HEK293T (cell line): ENCODE results near the gene PRR19.
A peak's percentile ranks its signal among the peaks of the same experiment; 100 is the strongest.

Experiments
- CTCF ChIA-PET: fragments of 350-600 bp; formaldehyde crosslinking; extraction: SDS; loops from one replicate; lab custom pipeline; 2021; ENCODE audit warnings: antibody characterized with exemption, inconsistent platforms; lab: Yijun Ruan, JAX
- POLR2A ChIA-PET: fragments of 350-600 bp; formaldehyde crosslinking; extraction: SDS; loops from one replicate; lab custom pipeline; 2020; ENCODE audit warnings: antibody characterized with exemption, inconsistent platforms; lab: Yijun Ruan, JAX
- DNase-seq: peaks from one replicate; pipeline ENCODE4 v3.0.0; 2012; ENCODE audit warnings: mixed read lengths; ENCODE audit errors: extremely low spot score
- ARNT ChIP-seq: fragments of 450-650 bp; IDR thresholded peaks from 2 replicates; pipeline ENCODE4 v1.6.1; 2017; ENCODE audit warnings: mild to moderate bottlenecking
- BHLHE40 ChIP-seq: fragments of 450-650 bp; IDR thresholded peaks from 2 replicates; pipeline ENCODE4 v1.6.1; 2016; ENCODE audit warnings: mild to moderate bottlenecking, moderate library complexity, borderline replicate concordance
- CTBP1 ChIP-seq: fragments of 450-650 bp; IDR thresholded peaks from 2 replicates; pipeline ENCODE4 v1.6.1; 2016; ENCODE audit warnings: borderline replicate concordance
- ELF4 ChIP-seq: fragments of 450-650 bp; IDR thresholded peaks from 2 replicates; pipeline ENCODE4 v1.6.1; 2017; ENCODE audit warnings: antibody characterized with exemption
- FOXA1 ChIP-seq: fragments of 450-650 bp; IDR thresholded peaks from 2 replicates; pipeline ENCODE4 v1.6.1; 2016; ENCODE audit warnings: mild to moderate bottlenecking
- FOXK2 ChIP-seq: fragments of 450-650 bp; IDR thresholded peaks from 2 replicates; pipeline ENCODE4 v1.6.1; 2016; ENCODE audit warnings: mild to moderate bottlenecking
- FOXM1 ChIP-seq: fragments of 450-650 bp; IDR thresholded peaks from 2 replicates; pipeline ENCODE4 v1.6.1; 2017; ENCODE audit warnings: mild to moderate bottlenecking, borderline replicate concordance
- HDGF ChIP-seq: fragments of 450-650 bp; IDR thresholded peaks from 2 replicates; pipeline ENCODE4 v1.6.1; 2017; ENCODE audit warnings: antibody characterized with exemption, borderline replicate concordance
- L3MBTL2 ChIP-seq: fragments of 450-650 bp; conservative IDR thresholded peaks from 2 replicates; pipeline ENCODE4 v1.6.1; 2016; ENCODE audit warnings: mild to moderate bottlenecking
- LEF1 ChIP-seq: fragments of 450-650 bp; IDR thresholded peaks from 2 replicates; pipeline ENCODE4 v1.6.1; 2017; ENCODE audit warnings: mild to moderate bottlenecking, borderline replicate concordance
- NFRKB ChIP-seq: fragments of 450-650 bp; IDR thresholded peaks from 2 replicates; pipeline ENCODE4 v1.6.1; 2016; ENCODE audit warnings: mild to moderate bottlenecking, moderate library complexity
- PKNOX1 ChIP-seq: fragments of 450-650 bp; IDR thresholded peaks from 2 replicates; pipeline ENCODE4 v1.6.1; 2016
- SP1 ChIP-seq: fragments of 450-650 bp; IDR thresholded peaks from 2 replicates; pipeline ENCODE4 v1.6.1; 2017
- SUZ12 ChIP-seq: fragments of 450-650 bp; IDR thresholded peaks from 2 replicates; pipeline ENCODE4 v1.6.1; 2016; ENCODE audit warnings: mild to moderate bottlenecking
- TARDBP ChIP-seq: fragments of 450-650 bp; IDR thresholded peaks from 2 replicates; pipeline ENCODE4 v1.6.1; 2016
- ZNF384 ChIP-seq: fragments of 450-650 bp; IDR thresholded peaks from 2 replicates; pipeline ENCODE4 v1.6.1; 2016

PRR19 gene

GRCh38 chr19:42281146-42281826, 20.6 kb upstream of the PRR19 start:
- ChIA-PET POLR2A (interaction anchor here (1.0 to 6.3 kb wide), 5 partner anchors 21 to 115 kb away, joined by 3 to 140 read pairs (median 8); partner anchors contain the start of genes GSK3A, PAFAH1B3 and PRR19), CTCF (interaction anchor here (0.7 to 1.2 kb wide), 2 partner anchors 35 to 38 kb away, joined by 3 read pairs; no protein-coding TSS in a partner anchor)
- DNase-seq: no peak
- TF ChIP-seq FOXM1: no peak
- TF ChIP-seq ELF4: no peak
- no peak for TF ChIP-seq TARDBP

- TF ChIP-seq SUZ12 (no peak), FOXK2 (no peak), ZNF384 (no peak), CTBP1 (no peak), ARNT (no peak), FOXA1 (no peak)
- ChIA-PET CTCF (interaction anchor here (0.6 to 1.2 kb wide), 5 partner anchors 30 to 692 kb away, joined by 3 read pairs; no protein-coding TSS in a partner anchor), POLR2A (interaction anchor here (0.8 to 6.3 kb wide), 6 partner anchors 21 to 115 kb away, joined by 3 to 140 read pairs (median 6); partner anchors contain the start of genes GSK3A, PAFAH1B3 and PRR19)
- DNase-seq: no peak
These were observed 19.8 kb upstream of the PRR19 start for GRCh38 chr19:42281827-42282762.

- TF ChIP-seq PKNOX1: no peak
- TF ChIP-seq BHLHE40: no peak
- no peak for TF ChIP-seq FOXK2
- no peak for TF ChIP-seq SUZ12
- TF ChIP-seq NFRKB: no peak
- TF ChIP-seq FOXM1: no peak
- no peak for TF ChIP-seq HDGF
- TF ChIP-seq ARNT: no peak
- no peak for TF ChIP-seq L3MBTL2
- TF ChIP-seq CTBP1: no peak
- TF ChIP-seq SP1: no peak
- TF ChIP-seq FOXA1: no peak
- TF ChIP-seq LEF1: no peak
- ChIA-PET POLR2A (interaction anchor here (0.7 to 6.3 kb wide), 4 partner anchors 20 to 38 kb away, joined by 3 to 140 read pairs (median 6); partner anchors contain the start of genes GSK3A and PAFAH1B3), CTCF (interaction anchor here (0.6 to 1.0 kb wide), 4 partner anchors 29 to 691 kb away, joined by 3 read pairs; no protein-coding TSS in a partner anchor)
- DNase-seq: no peak
These were observed 19.1 kb upstream of the PRR19 start for GRCh38 chr19:42282819-42283187.

- POLR2A ChIA-PET: interaction anchor here (0.7 to 6.3 kb wide), 3 partner anchors 19 to 39 kb away, joined by 3 to 140 read pairs (median 3); partner anchors contain the start of genes GSK3A and PAFAH1B3
- CTCF ChIA-PET: interaction anchor here (0.8 to 1.0 kb wide), 2 partner anchors 39 to 691 kb away, joined by 3 read pairs; no protein-coding TSS in a partner anchor
- peak; percentile 91 for DNase-seq
- TF ChIP-seq SUZ12 (no peak), PKNOX1 (peak; percentile 75)
These were observed 18.5 kb upstream of the PRR19 start for GRCh38 chr19:42283188-42284065.

GRCh38 chr19:42284066-42284501, 17.8 kb upstream of the PRR19 start:
- POLR2A ChIA-PET: no interaction called here
- peak; percentile 87 for DNase-seq
- CTCF ChIA-PET: no interaction called here
- no peak for TF ChIP-seq FOXK2
- 0 out of 2 replicates have a peak, but pooled peaks have one; percentile 25 for TF ChIP-seq FOXM1
- no peak for TF ChIP-seq NFRKB

- no peak for DNase-seq
- CTCF ChIA-PET: interaction anchor here (0.9 kb wide), 1 partner anchor 52 kb away, joined by 3 read pairs; no protein-coding TSS in a partner anchor
- POLR2A ChIA-PET: interaction anchor here (0.8 kb wide), 1 partner anchor 38 kb away, joined by 8 read pairs; no protein-coding TSS in a partner anchor
- TF ChIP-seq ARNT: no peak
- peak; percentile 45; the same call in 1 of the 2 replicates for TF ChIP-seq PKNOX1
These were observed 17.2 kb upstream of the PRR19 start for GRCh38 chr19:42284591-42285341.
